NCI-H146 (cell line): ENCODE data around the gene ELF1.
"Not testable (repeated sequence)": the region's sequence is repeated elsewhere in the genome, so short reads cannot be mapped to it uniquely, and the experiment has no call there.

Source experiments
- DNase-seq: peaks from one replicate; lab custom pipeline; 2025; lab: John Stamatoyannopoulos, UW

The ELF1 gene

DNA sequence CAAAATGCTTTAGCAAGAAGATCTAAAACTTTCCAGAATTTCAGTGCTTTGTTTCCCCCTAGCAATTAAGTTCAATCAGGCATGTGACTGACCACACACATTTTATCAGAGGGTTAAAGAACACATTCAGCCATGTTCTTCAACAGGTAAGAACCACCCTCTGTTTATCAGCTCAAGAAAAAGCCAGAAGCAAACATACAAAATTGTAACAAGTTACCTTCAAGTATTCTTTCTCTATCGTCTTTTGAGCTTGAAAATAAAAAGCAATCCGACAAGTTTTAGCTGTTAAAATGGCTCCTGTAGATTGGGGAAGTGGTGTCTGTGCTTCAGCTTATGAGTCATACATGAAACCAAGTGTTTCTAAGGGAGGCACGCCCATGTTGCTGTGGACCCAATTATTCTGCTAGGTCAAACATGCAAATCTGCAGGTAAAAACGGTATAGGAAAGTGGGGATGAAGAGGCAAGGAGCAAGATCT is at the start of gene ELF1:
ELF1 (minus strand) TSS at position 306 of the 477 bp plus-strand sequence. CDS start 37,262 bp downstream, outside the sequence.
- DNase-seq = peak; percentile 86

DNA sequence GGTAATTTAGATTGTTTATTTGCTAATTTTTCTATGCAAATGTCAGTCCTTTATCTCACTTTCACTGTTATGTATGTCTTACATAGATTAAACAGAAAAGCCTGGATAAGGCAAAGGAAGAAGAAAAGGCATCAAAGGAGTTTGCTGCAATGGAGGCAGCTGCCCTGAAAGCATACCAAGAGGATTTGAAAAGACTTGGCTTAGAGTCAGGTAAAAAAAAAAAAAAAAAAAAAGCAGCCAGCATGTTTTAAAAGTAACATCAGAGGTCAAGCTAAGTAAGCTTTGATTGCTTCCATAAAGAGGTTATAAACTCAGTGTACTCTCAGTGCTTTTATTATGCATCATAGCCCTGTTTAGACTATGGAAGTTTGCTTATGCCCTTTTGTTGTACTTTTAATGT is 46.0 kb upstream of the ELF1 start:
- no peak for DNase-seq

DNA sequence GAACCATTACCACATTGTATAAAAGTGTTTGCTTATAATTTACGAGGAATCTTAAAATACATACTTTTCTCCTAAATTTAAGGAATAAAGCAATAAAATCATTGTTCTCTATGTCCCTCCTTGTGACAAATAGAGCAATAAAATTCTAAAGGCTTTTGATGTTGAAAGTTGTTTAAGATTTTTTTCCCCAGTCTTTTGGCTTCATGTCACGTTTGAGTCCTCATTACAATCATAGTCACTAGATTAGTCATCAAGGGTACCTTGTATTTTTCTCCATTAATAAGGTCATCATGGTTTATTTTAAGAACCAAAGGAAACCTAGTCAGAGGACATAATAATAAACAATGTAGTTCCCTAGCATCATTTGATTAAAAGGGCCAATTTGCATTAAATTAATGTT is 45.4 kb upstream of the ELF1 start:
- DNase-seq = no peak

DNA sequence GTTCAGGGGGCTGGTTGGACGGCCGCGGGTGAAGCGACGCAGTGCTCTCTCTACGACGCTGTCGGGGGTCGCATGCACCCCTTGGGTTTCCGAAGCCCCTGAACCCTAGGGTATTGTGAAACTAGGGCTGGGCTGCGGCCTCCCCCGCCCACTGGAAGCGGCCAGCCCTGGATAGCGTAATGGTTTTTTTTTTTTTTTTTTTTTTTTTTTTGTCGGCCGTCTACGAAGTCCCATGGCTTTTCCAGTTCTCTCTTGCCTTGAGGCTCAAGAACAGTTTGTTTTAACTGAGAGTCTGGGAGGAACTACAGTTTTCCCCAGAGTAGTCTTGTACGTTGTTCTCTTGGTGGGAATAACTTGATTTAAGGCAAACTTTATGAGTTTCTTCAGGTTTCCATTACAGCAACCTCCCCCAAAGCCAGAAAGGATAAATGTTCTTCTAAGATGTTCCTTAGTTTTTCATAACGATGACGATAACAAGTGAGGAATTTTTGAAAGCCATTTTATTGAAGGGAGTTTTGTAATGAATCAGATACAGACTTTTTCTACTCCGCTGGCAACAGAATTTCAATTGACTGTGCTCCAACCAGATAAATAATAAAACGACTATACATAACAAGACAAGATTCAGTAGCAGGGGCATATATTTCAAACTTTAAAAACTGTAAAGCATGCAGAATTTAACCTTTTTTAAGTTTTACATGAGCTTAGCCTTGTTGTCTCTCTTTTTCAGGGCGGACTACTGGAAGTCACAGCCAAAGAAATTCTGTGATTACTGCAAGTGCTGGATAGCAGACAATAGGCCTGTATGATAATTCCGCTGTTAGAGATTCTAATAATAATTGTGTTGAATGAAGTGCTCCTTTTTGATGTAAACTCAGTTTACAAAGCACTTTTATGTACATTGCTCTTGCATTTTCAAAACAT is 43.1 kb upstream of the ELF1 start:
- peak; percentile 70 for DNase-seq

DNA sequence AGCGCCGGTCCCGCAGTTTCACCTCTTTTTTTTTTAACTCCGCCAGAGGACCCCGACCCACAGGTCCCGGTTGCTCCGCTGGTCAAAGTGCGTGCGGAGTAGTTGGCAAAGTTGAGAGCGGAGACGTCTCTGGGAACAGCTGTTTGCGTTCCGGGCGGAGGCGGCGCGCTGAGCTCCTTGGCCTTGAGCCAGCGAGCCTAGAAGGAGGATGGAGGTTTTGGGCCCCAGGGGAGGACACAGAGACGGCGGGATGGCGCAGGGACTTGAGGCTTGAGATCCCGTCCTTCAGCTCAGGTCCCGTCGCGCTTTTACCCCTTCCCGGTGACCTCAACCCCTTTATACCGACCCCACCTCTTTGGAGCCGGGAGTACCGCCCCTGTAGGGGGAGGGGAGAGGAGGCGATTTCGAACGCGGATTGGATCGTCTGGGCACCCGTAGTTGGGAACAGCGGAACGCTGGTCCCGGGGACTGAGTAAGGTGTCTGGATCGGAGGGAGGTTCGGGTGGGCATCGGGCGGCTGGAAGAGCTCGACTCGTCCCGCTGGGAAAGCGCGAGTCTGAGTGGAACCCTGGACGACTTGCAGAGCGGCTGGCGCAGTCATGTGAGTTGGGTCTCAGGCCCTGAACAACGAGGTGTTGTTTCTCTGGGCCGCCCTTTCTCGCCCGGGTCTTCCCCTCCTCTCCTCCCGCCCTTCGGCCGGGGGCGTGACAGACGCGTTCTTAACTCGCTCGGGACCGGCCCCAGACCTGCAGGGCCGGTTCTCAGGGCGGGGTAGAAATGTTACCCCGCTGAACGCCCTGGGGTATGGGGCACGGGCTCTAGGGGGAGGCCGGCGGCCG is 42.2 kb upstream of the ELF1 start, which contains the start of gene WBP4:
WBP4 (plus strand) TSS at position 435 of the 839 bp plus-strand sequence; CDS start at position 600, 165 bp downstream.
- peak; percentile 92 for DNase-seq

DNA sequence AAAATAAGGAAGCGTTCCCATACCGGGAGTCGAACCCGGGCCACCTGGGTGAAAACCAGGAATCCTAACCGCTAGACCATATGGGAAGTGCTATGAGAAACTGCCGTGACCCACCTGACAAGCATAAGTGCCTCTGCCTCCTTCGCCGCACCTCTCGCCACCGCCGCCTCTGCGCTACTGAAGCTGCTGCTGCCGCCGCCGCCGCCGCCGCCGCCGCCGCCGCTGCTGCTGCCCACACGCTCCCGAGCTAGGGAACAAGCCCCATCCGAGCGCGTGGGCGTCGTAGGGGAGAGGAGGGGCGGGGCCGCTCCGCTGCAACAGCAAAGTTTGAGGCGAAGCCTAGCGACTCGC is 41.6 kb upstream of the ELF1 start:
- peak; percentile 86 for DNase-seq

DNA sequence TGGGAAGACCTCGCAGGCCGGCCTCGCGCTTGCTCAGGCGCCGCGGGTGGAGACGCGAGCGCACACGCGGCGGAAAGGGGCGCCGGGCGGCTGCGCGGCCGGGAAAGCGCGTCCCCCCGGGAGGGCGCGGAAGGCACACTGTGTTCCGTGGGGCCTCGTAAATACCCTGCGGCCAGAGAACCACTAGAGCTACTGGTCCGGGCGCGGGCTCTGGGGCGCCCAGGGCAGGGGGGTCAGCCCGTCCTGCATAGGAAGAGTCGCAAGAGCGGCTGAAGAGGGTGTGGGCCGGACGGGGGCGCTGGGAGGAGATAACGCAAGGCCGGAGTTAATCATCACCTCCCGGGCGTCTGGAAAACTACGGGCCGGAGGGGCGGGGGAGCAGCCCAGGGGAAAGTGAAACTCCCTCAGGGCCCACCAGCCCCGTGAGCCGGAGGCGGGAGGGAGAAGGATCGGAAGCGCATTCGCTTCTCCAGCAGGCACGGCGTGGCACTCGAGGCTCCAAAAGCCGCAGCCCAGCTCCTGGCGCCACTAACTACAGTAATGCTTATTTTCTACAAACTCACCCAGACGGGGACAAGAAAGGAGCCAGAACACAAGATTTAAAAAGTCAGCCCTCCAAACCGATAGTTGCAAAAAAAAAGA is 41.1 kb upstream of the ELF1 start:
- DNase-seq = peak; percentile 94

DNA sequence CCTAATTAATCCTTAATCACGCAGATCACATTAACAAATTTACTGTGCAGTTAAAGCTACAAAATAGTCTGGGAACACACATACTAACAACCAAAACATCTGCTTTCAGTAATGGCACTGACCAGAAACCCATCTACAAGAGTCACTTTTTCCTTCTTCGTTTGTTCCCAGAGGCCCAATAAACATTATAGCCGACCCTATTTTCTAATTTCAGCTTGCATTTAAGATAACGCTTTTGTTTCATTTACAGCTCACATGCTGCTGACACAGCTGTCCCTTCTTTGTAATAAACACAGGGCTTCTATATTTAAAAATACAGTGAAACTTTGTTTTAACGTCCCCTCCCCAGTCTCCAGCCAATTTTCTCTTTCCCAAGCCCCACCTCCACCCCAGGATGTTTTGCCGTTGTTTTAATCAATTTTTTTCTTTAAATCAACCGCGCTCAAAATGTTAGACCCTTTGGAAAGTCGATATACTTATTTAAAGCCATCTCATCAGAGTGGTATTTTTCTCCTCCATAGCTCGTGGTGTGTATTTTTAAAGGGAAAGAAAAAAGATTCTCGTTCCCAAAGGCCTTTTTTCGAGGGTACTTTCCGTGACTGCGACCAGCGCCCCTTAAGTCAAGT is 40.5 kb upstream of the ELF1 start:
- peak; percentile 61 for DNase-seq

DNA sequence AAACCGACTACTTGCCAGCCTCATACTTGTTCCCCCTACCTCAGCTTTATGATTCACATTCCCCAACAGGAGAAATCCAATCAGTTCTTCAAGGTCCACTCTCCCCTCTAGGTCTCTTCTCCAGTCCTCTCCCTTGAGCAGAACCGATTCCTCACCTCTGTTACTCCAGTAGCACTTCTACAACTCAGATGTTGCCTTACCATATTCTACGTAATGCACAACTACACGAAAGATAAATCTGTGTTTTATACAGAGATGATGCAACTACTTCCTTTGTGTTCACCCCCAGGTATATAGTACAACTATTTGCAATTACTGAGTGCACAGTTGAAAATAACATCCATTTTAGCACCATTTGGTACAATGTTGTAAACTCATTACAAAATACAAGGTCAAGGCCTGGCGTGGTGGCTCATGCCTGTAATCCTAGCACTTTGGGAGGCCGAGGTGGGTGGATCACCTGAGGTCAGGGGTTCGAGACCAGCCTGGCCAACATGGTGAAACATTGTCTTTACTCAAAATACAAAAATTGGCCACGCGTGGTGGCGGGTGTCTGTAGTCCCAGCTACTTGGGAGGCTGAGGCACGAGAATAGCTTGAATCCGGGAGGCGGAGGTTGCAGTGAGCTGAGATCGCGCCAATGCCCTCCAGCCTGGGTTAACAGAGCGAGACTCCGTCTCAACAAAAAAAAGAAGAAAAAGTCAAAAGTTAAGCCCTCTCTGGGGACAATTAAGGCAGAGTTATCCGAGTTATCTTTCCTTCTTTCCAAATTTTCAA is 39.4 kb upstream of the ELF1 start:
- no peak for DNase-seq

DNA sequence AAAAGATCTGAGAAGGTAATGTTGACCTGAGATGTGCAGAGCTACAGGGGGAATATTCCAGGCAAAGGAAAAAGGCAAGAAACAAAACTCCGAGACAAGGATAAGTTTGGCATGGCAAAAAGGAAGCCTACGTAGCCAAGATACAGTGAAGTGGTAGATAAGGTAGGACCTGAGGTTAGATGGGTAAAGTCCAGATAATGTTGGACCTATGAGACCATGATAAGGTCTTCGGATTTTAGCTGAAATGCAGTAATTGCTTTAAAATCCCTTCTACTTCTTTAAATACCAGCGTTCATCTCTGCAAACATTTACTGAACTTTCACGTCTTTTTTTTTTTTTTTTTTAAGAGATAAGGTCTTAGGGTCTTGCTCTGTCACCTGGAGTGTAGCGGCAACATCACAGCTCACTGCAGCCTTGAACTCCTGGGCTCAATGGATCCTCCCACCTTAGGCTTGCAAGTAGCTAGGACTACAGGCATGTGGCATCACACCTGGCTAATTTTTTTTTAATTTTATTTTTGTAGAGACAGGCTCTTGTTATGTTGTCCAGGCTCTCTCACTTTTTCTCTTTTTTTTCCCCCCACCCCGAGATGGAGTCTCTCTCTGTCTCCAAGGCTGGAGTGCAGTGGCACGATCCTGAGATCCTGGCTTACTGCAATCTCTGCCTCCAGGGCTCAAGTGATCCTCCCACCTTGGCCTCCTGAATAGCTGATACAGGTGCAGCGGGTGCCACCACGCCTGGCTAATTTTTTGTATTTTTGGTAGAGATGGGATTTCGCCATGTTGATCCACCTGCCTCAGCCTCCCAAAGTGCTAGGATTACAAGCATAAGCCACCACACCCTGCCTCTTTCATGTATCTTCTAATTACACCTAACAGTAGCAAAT is 38.0 kb upstream of the ELF1 start:
- no peak for DNase-seq

DNA sequence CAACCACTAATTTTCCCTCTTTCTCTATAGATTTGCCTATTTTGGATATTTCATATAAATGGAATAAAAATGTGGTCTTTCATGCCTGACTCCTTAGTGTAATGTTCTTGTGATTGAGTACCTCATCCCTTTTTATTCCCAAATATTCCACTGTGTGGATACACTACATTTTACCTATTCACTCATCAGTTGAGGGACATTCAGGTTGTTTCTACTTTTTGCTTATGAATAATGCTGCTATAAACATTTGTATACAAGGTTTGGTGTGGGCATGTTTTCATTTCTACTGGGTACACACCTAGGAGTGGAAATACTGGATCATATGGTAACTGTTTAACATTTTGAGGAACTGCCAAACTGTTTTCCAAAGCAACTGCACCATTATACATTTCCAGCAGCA is 37.1 kb upstream of the ELF1 start:
- no peak for DNase-seq

DNA sequence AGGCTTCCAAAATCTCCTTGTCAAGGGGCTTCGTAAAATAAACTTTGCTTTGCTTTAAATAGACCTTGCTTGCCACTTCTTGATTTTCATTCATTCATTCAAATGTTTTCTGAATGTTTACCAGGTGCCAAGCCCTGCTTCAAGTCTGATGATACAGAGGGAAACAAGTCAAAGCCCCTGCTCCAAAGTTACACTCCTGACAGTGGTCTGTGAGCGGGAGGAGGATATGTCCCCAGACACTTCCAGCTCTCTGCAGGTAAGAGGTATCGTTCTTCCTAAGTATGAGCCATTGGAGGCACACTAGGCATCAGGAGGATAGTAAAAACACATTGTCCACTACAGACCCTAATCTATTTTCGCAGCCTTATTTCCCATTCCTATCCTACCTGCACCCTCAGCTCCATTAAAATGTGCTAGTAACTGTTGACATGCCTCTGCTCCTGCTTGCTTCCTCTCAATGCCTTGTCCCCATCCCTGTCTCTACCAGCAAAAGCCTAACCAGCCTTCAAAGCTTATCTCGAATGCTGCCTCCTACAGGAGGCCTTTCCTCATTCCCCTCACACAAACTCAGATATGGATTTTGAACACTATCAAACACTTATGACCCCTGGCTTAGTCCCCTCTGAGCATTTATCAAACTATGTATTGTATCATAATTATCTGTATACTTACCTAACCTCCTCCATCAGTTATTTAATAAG is 36.0 kb upstream of the ELF1 start:
- no peak for DNase-seq

DNA sequence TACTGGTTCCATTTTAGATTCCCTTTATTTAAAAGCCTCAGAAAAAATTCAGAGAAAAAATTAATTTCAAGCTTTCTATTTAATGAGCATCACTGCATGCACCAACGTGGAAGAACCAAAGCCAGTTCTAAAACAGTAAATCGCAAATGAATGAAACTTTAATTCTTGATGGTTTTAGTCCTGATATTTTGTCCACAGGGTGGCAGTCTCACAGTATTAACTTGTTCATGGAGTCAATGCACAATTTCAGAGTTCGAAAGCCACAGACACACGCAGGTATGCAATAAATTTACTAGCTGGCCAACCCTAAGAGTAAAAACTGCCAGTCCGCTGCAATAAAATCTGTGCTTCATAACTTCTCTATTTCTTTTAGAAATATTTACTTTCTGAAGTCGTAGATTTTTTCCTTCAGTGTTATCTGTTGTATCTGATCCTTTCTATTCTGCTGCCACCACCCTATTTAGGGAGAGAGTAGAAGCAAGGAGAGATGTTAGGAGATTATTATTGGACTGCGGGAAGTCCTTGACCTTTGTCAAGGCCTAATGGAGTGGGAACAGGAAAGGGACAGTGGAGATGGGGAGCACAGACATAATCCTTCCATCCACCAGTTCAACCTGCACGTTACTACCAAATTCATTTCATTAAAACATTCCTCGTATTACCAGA is 35.2 kb upstream of the ELF1 start:
- peak; percentile 19 for DNase-seq

DNA sequence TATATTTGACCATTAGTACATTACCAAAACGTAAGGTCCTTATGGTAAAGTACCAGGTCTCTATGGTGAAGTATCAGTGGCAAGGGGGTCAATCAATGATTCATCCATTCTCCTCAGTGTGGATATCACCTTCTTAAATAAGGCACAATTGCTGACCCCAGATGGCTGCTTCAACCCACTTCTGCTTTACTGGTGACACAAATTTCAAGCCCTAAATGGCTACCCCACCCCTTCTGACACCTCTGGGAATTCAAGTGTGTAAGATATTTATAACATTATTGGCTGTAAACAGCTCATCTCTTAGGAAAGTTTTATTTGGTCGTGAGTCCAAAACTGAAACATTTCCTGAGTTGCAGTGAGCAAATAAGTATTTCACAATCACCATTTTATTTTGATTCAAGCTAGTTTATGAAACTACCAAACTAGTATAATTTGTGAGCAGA is 34.3 kb upstream of the ELF1 start:
- DNase-seq = no peak

DNA sequence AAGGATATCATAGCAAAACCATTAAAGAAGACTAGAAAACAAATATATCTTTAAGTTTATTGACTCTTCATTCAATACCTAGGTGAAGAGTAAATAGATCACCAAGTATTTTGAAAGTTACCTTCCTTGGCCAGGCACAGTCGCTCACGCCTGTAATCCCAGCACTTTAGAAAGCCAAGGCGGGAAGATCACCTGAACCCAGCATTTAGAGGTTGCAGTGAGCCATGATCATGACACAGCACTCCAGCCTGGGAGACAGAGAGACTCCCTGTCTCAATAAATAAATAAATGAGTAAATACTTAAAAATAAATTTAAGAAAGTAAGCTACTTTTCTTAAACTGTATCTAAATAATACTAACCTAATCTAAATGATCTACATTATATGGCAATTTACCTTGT is 33.3 kb upstream of the ELF1 start:
- DNase-seq = no peak

DNA sequence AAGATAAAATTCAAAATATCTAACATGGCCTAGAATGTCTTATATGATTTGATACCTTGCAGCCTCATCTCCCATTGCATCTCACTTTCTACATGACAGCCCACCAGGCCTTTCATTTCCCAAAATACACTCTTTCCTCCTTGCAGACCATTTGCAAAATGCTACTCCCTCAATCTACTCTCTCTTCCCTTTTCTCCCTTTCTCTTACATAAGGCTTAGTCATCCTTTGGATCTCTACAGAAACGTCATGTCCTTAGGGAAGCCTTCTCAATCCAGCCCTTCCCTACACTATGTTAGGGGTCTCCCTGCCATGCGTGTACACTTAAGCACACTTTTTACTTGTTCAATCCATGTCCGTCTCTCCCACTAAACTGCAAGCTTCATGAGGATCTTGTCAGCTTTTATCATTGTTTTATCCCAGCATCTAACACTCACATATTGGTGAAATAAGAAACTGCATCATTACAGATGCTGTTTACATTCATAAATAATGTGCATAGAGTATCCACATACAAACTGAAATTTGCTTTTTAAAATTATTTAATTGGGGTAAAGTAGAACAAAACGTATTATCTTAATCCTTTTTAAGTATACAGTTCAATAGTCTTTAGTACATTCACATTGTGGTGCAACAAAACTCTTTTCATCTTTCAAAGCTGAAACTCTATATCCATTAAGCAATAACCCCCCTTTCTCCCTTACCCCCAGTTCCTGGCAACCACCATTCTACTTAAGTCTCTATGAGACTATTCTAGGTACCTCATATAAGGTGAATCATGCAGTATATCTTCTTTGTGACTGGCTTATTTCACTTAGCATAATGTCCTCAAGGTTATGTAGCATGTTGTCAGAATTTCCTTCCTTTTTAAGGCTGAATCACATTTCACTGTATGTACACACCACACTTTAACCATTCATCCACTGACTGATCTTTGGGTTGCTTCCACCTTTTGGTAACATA is 30.6 kb upstream of the ELF1 start:
- no peak for DNase-seq

DNA sequence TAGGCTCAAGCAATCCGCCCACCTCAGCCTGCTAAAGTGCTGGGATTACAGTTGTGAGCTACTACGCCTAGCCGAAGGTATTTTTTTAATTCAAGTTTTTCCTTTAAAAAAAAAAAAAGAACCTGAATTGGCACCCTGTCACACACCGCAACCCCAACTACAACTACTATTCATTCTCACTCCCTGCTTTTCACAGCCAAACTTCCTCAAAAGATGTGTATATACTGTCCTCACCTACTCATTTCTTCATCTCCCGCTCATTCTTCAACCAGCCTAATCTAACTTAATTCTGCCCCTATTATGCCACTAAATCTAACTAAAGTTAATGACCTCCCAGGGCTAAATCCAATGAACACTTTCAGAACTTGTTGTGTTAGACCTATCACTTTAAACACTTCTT is 29.5 kb upstream of the ELF1 start:
- DNase-seq = no peak

DNA sequence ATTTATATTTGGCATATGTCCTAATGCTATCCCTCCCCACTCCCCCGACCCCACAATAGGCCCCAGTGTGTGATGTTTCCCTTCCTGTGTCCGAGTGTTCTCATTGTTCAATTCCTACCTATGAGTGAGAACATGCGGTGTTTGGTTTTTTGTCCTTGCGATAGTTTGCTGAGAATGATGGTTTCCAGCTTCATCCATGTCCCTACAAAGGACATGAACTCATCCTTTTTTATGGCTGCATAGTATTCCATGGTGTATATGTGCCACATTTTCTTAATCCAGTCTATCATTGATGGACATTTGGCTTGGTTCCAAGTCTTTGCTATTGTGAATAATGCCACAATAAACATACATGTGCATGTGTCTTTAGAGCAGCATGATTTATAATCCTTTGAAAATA is 23.3 kb upstream of the ELF1 start:
- DNase-seq = not testable (repeated sequence)
